ENCODE results near the gene CIAO1. TPM values are rescaled to one million over a fixed set of nuclear protein-coding genes. Genes with fewer than 3 reads are reported as not detected.

Gene CIAO1
- total and polyA plus RNA-seq, 2 of the 13 experiments (the other 11 are each of a cell fraction or from before 2014, with no cell fraction given), result 99.3 to 120 TPM

GRCh38 chr2:96265840-96266679 lies at the start of gene CIAO1, which contains the start of gene TMEM127 (continued):
- TF ChIP-seq U2AF2 (IDR thresholded peaks at IDR 0.05; ENCODE audit: low read depth, low read length), result no peak
- peak; percentile 90 for TF ChIP-seq ZHX2 (IDR thresholded peaks at IDR 0.05; ENCODE audit: low read depth)
- TF ChIP-seq ZHX2 (CRISPR knock-in tag; IDR thresholded peaks at IDR 0.05; ENCODE audit: borderline replicate concordance), result no peak; the same call in 1 of the 2 replicates
- TF ChIP-seq ZSCAN31 (CRISPR knock-in tag; IDR thresholded peaks at IDR 0.05; ENCODE audit: low read depth), result peak; percentile 94
- peak; percentile 83 for TF ChIP-seq HNRNPK (IDR thresholded peaks at IDR 0.05; ENCODE audit: low read depth, low read length, poor library complexity, severe bottlenecking)
- peak; percentile 99 for TF ChIP-seq KIAA2018 (CRISPR knock-in tag; IDR thresholded peaks at IDR 0.05; ENCODE audit: borderline replicate concordance)
- TF ChIP-seq ZNF124 (CRISPR knock-in tag; IDR thresholded peaks at IDR 0.05), result peak; percentile 88; the same call in 1 of the 2 replicates
- TF ChIP-seq ZNF180 (CRISPR knock-in tag; IDR thresholded peaks at IDR 0.05; ENCODE audit: borderline replicate concordance, low read depth), result no peak
- peak; percentile 83 for TF ChIP-seq ZNF792 (CRISPR knock-in tag; IDR thresholded peaks at IDR 0.05)
- TF ChIP-seq HDAC1 (CRISPR knock-in tag; IDR thresholded peaks at IDR 0.05), result peak; percentile 93
- peak; percentile 80; the same call in 1 of the 2 replicates for TF ChIP-seq ZFP90 (CRISPR knock-in tag; IDR thresholded peaks at IDR 0.05; ENCODE audit: borderline replicate concordance)
- TF ChIP-seq ZNF496 (CRISPR knock-in tag; IDR thresholded peaks at IDR 0.05; ENCODE audit: insufficient replicate concordance), result no peak
- peak; percentile 74; the same call in 1 of the 2 replicates for TF ChIP-seq GFI1 (CRISPR knock-in tag; IDR thresholded peaks at IDR 0.05; ENCODE audit: borderline replicate concordance)

Data from HepG2 (cell line).